ENCODE measurements around the gene EFCAB6.
A peak's percentile ranks its signal among the peaks of the same experiment; 100 is the strongest.

EFCAB6 gene

GRCh38 chr22:43541462-43542407 is 270.4 kb downstream of the EFCAB6 start:
- no peak for DNase-seq

- no peak for DNase-seq
Observed at GRCh38 chr22:43541022-43541421, 271.1 kb downstream of the EFCAB6 start.

GRCh38 chr22:43540529-43540923 is 271.6 kb downstream of the EFCAB6 start:
- no peak for DNase-seq

GRCh38 chr22:43539572-43540528 is 272.3 kb downstream of the EFCAB6 start:
- no peak for DNase-seq

- DNase-seq = no peak
Observed at GRCh38 chr22:43537019-43537585, 275.0 kb downstream of the EFCAB6 start.

- no peak for DNase-seq
Observed at GRCh38 chr22:43535741-43536140, 276.4 kb downstream of the EFCAB6 start.

GRCh38 chr22:43535336-43535735 is 276.8 kb downstream of the EFCAB6 start:
- DNase-seq = no peak

- no peak for DNase-seq
Observed at GRCh38 chr22:43534916-43535315, 277.2 kb downstream of the EFCAB6 start.

GRCh38 chr22:43533656-43534428 is 278.3 kb downstream of the EFCAB6 start:
- DNase-seq = no peak

- no peak for DNase-seq
Observed at GRCh38 chr22:43533156-43533530, 279.0 kb downstream of the EFCAB6 start.

- DNase-seq = no peak
Observed at GRCh38 chr22:43532301-43533155, 279.6 kb downstream of the EFCAB6 start.

GRCh38 chr22:43531651-43532050 is 280.5 kb downstream of the EFCAB6 start:
- DNase-seq = no peak

GRCh38 chr22:43530349-43531201 is 281.5 kb downstream of the EFCAB6 start:
- DNase-seq = no peak

GRCh38 chr22:43529934-43530333 is 282.2 kb downstream of the EFCAB6 start:
- no peak for DNase-seq

GRCh38 chr22:43529461-43529860 is 282.6 kb downstream of the EFCAB6 start:
- DNase-seq = no peak

GRCh38 chr22:43528601-43529360 is 283.3 kb downstream of the EFCAB6 start:
- DNase-seq = no peak

- DNase-seq = no peak
Observed at GRCh38 chr22:43526946-43527345, 285.2 kb downstream of the EFCAB6 start.

- DNase-seq = no peak
Observed at GRCh38 chr22:43526117-43526655, 285.9 kb downstream of the EFCAB6 start.

GRCh38 chr22:43521716-43522115 is 290.4 kb downstream of the EFCAB6 start:
- DNase-seq = peak; percentile 42

Data from DMS53 (cell line).